HG03175 (cell line): ENCODE measurements around the gene DPY30.

ENCODE experiments used
- ATAC-seq: cut with Tn5 transposase; IDR thresholded peaks from one replicate; pipeline ENCODE4 v1.9.1; 2021; ENCODE audit warnings: mild to moderate bottlenecking, moderate library complexity; ENCODE audit not compliant: unreplicated experiment

DPY30 gene

DNA sequence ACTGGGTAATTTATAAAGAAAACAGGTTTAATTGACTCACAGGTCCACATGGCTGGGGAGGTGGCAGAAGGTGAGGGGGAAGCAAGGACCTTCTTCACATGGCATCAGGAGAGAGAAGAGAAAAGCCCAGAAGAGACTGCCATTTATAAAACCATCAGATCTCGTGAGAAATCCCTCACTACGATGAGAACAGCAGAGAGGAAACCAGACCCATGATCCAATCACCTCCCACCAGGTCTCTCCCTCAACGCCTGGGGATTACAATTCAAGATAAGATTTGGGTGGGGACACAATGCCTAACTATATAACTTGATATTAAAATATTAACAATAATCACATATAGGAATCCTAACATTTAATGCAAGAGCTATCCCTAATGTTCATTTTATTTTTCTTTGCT, 60.6 kb downstream of the DPY30 start:
- ATAC-seq, result no peak

DNA sequence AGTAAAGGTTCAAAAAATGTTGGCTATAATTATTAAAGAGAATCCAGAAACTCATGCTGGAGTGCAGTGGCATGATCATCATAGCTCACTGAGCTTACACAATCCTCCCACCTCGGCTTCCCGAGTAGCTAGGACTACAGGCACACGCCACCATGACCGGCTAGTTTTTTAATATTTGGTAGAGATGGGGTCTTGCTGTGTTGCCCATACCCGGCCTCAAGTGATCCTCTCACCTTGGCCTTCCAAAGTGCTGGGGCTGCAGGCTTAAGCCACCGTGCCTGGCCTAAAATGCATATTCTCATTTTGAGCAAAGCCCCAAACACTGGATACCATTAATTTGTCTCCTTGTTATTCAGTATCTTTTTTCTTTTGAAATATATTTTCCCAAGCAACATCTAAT, 61.2 kb downstream of the DPY30 start:
- no peak for ATAC-seq
